ENCODE results near the gene PARK7.

Gene PARK7

GRCh38 chr1:8015809-8016165, 54.3 kb downstream of the PARK7 start:
- Histone ChIP-seq H3K79me2 (ENCODE audit: insufficient read depth, low read length) (no peaks in the 10 kb centered on the region), H4K20me1 (ENCODE audit: insufficient read depth, low read length) (no peaks in the 10 kb centered on the region), H3K9ac (ENCODE audit: low read depth, low read length) (no peak overlapping the region), H3K4me3 (ENCODE audit: low read depth in 1 of 2, low read length in 2 of 2) (no peak overlapping the region), H2AFZ (ENCODE audit: low read depth, low read length) (no peak overlapping the region), H3K9me3 (ENCODE audit: insufficient read depth, low read length, severe bottlenecking) (no peaks in the 10 kb centered on the region), H3K27ac (ENCODE audit: low read length) (no peak overlapping the region), H3K4me2 (ENCODE audit: insufficient read depth, low read length) (no peak overlapping the region), H3K27me3 (ENCODE audit: insufficient read depth, low read length, poor library complexity) (peaks cover 4% of the 10 kb centered on the region), H3K36me3 (ENCODE audit: insufficient read depth, low read length) (no peaks in the 10 kb centered on the region), H3K4me1 (ENCODE audit: insufficient read depth, low read length) (no peaks in the 10 kb centered on the region)
- ATAC-seq (ENCODE audit: insufficient read depth, low read depth) (no peak), DNase-seq (no peak)
- TF ChIP-seq CTCF (IDR thresholded peaks at IDR 0.05; ENCODE audit: borderline replicate concordance, extremely low read depth, low read length, poor library complexity, severe bottlenecking) (no peak), EZH2 (IDR thresholded peaks at IDR 0.05; ENCODE audit: borderline replicate concordance, low read depth, low read length, severe bottlenecking) (no peak)

- H4K20me1 ChIP-seq (ENCODE audit: insufficient read depth, low read length) = no peaks in the 10 kb centered on the region
These were observed 54.8 kb downstream of the PARK7 start for GRCh38 chr1:8016210-8016894.

GRCh38 chr1:8016895-8017241, 55.4 kb downstream of the PARK7 start:
- peaks cover 9% of the 10 kb centered on the region for H3K27me3 ChIP-seq (ENCODE audit: insufficient read depth, low read length, poor library complexity)
- no peaks in the 10 kb centered on the region for H4K20me1 ChIP-seq (ENCODE audit: insufficient read depth, low read length)
- H3K27ac ChIP-seq (ENCODE audit: low read length) = no peak overlapping the region
- ATAC-seq (ENCODE audit: insufficient read depth, low read depth) (no peak), DNase-seq (no peak)
- H3K79me2 ChIP-seq (ENCODE audit: insufficient read depth, low read length) = no peaks in the 10 kb centered on the region
- no peak overlapping the region for H2AFZ ChIP-seq (ENCODE audit: low read depth, low read length)
- no peak overlapping the region for H3K4me2 ChIP-seq (ENCODE audit: insufficient read depth, low read length)
- H3K4me3 ChIP-seq (ENCODE audit: low read depth in 1 of 2, low read length in 2 of 2) = no peak overlapping the region
- H3K9me3 ChIP-seq (ENCODE audit: insufficient read depth, low read length, severe bottlenecking) = no peaks in the 10 kb centered on the region
- no peaks in the 10 kb centered on the region for H3K4me1 ChIP-seq (ENCODE audit: insufficient read depth, low read length)
- H3K9ac ChIP-seq (ENCODE audit: low read depth, low read length) = no peak overlapping the region
- no peaks in the 10 kb centered on the region for H3K36me3 ChIP-seq (ENCODE audit: insufficient read depth, low read length)
- TF ChIP-seq EZH2 (IDR thresholded peaks at IDR 0.05; ENCODE audit: borderline replicate concordance, low read depth, low read length, severe bottlenecking) (no peak), CTCF (IDR thresholded peaks at IDR 0.05; ENCODE audit: borderline replicate concordance, extremely low read depth, low read length, poor library complexity, severe bottlenecking) (no peak)

More at GRCh38 chr1:8016210-8016894, 54.8 kb downstream of the PARK7 start:
- no peaks in the 10 kb centered on the region for H3K79me2 ChIP-seq (ENCODE audit: insufficient read depth, low read length)
- DNase-seq (no peak), ATAC-seq (ENCODE audit: insufficient read depth, low read depth) (no peak)
- H3K36me3 ChIP-seq (ENCODE audit: insufficient read depth, low read length) = no peaks in the 10 kb centered on the region
- H2AFZ ChIP-seq (ENCODE audit: low read depth, low read length) = no peak overlapping the region
- H3K27me3 ChIP-seq (ENCODE audit: insufficient read depth, low read length, poor library complexity) = peaks cover 4% of the 10 kb centered on the region
- H3K4me1 ChIP-seq (ENCODE audit: insufficient read depth, low read length) = no peaks in the 10 kb centered on the region
- H3K9me3 ChIP-seq (ENCODE audit: insufficient read depth, low read length, severe bottlenecking) = no peaks in the 10 kb centered on the region
- TF ChIP-seq EZH2 (IDR thresholded peaks at IDR 0.05; ENCODE audit: borderline replicate concordance, low read depth, low read length, severe bottlenecking) (no peak), CTCF (IDR thresholded peaks at IDR 0.05; ENCODE audit: borderline replicate concordance, extremely low read depth, low read length, poor library complexity, severe bottlenecking) (peak; percentile 30)
- no peak overlapping the region for H3K4me3 ChIP-seq (ENCODE audit: low read depth in 1 of 2, low read length in 2 of 2)
- H3K27ac ChIP-seq (ENCODE audit: low read length) = no peak overlapping the region
- no peak overlapping the region for H3K4me2 ChIP-seq (ENCODE audit: insufficient read depth, low read length)
- H3K9ac ChIP-seq (ENCODE audit: low read depth, low read length) = no peak overlapping the region
